Ectodermal cell (in vitro differentiated cells): ENCODE data around the gene PTPN23.
A peak's percentile ranks its signal among the peaks of the same experiment; 100 is the strongest.

Experiments used
- H3K27ac ChIP-seq: 2 replicates; pipeline ENCODE4 v1.7.0; 2013; ENCODE audit warnings: mild to moderate bottlenecking, low read depth, low read length; ENCODE audit not compliant: insufficient read depth, poor library complexity, severe bottlenecking
- H3K27me3 ChIP-seq: 2 replicates; pipeline ENCODE4 v1.7.0; 2013; ENCODE audit warnings: mild to moderate bottlenecking, low read length; ENCODE audit not compliant: insufficient read depth, control insufficient read depth, poor library complexity, severe bottlenecking
- H3K36me3 ChIP-seq: one replicate; pipeline ENCODE4 v1.7.0; 2013; ENCODE audit warnings: low read length; ENCODE audit not compliant: control insufficient read depth, insufficient read depth
- H3K4me1 ChIP-seq: one replicate; pipeline ENCODE4 v1.7.0; 2013; ENCODE audit warnings: low read length; ENCODE audit not compliant: control insufficient read depth, insufficient read depth
- H3K4me3 ChIP-seq: 2 replicates; pipeline ENCODE4 v1.7.0; 2013; ENCODE audit warnings: low read depth, low read length, control low read depth; ENCODE audit not compliant: insufficient read depth
- H3K9me3 ChIP-seq: 2 replicates; pipeline ENCODE4 v1.7.0; 2013; ENCODE audit warnings: mild to moderate bottlenecking, low read length, moderate library complexity; ENCODE audit not compliant: control insufficient read depth
- WGBS, 2 experiments: methylation state at CpG; one replicate each; pipeline ENCODE4 v1.1.7; 2013; ENCODE audit warnings: missing lambda C conversion rate in 2 of 2; 5-methylcytosine and 5-hydroxymethylcytosine counted together

Gene PTPN23

DNA sequence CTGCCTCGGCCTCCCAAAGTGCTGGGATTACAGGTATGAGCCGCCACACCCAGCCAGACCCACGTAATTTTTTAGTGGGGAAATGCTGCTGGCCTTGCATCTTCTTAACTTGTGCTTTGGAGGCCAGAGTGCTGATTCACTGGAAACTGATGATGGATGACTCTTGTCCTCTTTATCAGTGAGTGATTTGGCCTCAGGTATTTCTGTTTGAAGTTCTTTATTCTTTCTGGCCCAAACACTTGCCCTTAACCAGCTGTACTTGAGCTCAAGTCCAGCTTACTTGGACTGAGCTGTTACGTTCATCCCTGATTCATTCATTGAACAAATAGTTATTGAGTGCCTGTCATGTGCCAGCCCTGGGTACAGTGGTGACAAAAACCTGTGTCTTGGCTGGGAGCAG lies 4.2 kb downstream of the PTPN23 start:
- Histone ChIP-seq H3K4me3 (no peak overlapping the region), H3K4me1 (peaks cover 3% of the 10 kb centered on the region), H3K27ac (no peak overlapping the region), H3K27me3 (no peaks in the 10 kb centered on the region), H3K36me3 (no peaks in the 10 kb centered on the region), H3K9me3 (no peaks in the 10 kb centered on the region)
- 92 to 93% methylated on average over 4 of the region's 4 CpGs for WGBS, 2 experiments

DNA sequence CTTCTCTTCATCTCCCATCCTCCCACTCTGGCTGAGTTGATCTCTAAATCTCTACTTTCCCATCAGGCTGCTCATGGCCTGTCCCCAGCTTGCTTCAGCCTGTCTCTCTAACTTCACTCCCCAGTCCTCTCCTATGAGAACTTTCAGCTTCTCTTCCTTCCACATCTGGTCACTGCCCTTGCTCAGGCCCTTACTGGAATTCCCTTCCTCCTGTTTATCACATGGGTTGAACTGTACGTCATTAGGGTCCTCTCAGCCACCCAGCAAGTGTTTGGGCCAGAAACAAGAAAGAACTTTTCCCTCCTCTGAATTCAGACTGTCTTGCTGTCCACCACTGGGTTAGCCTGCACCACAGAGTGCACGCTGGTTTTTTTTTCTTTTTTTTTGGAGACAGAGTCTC lies 5.0 kb downstream of the PTPN23 start:
- no peak overlapping the region for H3K27ac ChIP-seq
- H3K27me3 ChIP-seq: no peaks in the 10 kb centered on the region

DNA sequence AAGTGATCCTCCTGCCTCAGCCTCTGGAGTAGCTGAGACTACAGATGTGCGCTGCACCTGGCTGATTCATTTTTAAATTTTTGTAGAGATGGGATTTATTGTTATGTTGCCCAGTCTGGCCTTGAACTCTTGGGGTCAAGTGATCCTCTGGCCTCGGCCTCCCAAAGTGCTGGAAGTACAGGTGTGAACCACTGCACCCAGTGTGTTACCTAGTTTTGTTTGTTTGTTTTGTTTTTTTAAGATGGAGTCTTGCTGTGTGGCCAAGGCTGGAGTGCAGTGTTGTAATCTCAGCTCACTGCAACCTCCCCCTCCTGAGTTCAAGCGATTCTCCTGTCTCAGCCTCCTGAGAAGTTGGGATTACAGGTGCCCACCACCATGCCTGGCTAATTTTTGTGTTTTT lies 12.1 kb downstream of the PTPN23 start:
- H3K27ac ChIP-seq: no peak overlapping the region
- no peaks in the 10 kb centered on the region for H3K27me3 ChIP-seq
- H3K4me1 ChIP-seq: peaks cover 14% of the 10 kb centered on the region
- H3K9me3 ChIP-seq: no peaks in the 10 kb centered on the region
- no peak overlapping the region for H3K4me3 ChIP-seq
- H3K36me3 ChIP-seq: no peaks in the 10 kb centered on the region
- WGBS, 2 experiments: 93 to 95% methylated on average over 3 of the region's 3 CpGs

More for the DNA sequence above, 5.0 kb downstream of the PTPN23 start:
- 92 to 93% methylated on average over 2 of the region's 2 CpGs for WGBS, 2 experiments
- H3K36me3 ChIP-seq: no peaks in the 10 kb centered on the region
- peaks cover 3% of the 10 kb centered on the region for H3K4me1 ChIP-seq
- H3K9me3 ChIP-seq: no peaks in the 10 kb centered on the region
- H3K4me3 ChIP-seq: no peak overlapping the region

DNA sequence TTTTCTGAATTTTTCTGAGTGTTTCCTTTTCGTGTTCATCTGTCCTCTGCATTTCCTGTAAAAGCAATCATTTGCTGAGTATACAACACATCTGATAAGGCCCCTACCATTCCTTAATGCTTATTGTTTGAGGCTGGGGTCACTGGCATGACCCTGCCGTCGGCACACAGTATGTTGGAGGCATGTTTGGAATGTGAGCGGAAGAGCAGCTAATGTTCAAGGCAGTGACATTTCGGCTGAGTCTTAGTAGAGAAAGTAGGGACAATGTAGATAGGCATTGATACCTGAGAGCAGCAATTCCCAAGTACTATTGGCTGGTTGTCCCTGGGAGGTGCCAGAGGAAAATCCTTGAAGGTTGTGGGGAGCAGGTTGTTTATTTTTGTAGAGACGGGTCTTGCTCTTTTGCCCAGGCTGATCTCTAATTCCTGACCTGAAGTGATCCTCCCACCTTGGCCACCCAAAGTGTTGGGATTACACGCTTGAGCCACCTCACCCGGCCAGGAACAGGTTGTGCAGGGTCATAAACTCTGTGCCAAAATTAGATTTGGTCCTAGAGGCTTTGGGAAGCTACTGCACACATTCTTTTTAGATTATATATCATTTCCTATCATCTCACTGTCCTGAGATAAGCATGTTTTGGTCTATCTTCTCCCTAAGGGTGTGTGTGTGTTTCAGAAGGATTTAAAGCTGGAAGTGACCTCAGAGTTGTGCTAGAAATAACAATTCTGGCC lies 13.5 kb downstream of the PTPN23 start:
- H3K4me3 ChIP-seq: no peak overlapping the region

DNA sequence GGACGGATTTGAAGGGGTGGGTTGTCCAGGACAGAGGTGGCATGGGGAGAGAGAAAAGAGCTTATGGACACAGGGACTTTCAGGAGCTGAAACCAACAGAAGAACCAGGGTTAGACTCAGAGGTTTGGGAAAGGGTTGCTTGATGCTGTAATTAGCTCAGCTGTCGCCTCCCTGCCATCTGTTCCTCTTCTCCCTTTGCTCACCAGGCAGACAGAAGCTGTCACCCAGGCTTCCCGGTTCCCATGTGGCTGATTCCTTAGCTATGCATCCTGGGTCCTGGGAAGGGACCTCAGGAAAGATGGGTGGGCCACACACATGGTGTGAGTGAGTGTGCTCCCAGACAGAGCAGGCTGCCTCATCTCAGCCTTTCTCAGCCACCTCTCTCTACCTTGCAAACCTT lies 14.1 kb downstream of the PTPN23 start:
- no peaks in the 10 kb centered on the region for H3K36me3 ChIP-seq
- WGBS, 2 experiments: 88 to 96% methylated on average over 3 of the region's 3 CpGs
- no peak overlapping the region for H3K27ac ChIP-seq
- no peaks in the 10 kb centered on the region for H3K27me3 ChIP-seq
- no peaks in the 10 kb centered on the region for H3K9me3 ChIP-seq
- no peak overlapping the region for H3K4me3 ChIP-seq
- peaks cover 14% of the 10 kb centered on the region for H3K4me1 ChIP-seq

More for the DNA sequence above, 13.5 kb downstream of the PTPN23 start:
- Histone ChIP-seq H3K27me3 (no peaks in the 10 kb centered on the region), H3K4me1 (peaks cover 14% of the 10 kb centered on the region), H3K27ac (peak overlapping the region; percentile 50), H3K9me3 (no peaks in the 10 kb centered on the region), H3K36me3 (no peaks in the 10 kb centered on the region)
- 81 to 85% methylated on average over 8 of the region's 8 CpGs for WGBS, 2 experiments

DNA sequence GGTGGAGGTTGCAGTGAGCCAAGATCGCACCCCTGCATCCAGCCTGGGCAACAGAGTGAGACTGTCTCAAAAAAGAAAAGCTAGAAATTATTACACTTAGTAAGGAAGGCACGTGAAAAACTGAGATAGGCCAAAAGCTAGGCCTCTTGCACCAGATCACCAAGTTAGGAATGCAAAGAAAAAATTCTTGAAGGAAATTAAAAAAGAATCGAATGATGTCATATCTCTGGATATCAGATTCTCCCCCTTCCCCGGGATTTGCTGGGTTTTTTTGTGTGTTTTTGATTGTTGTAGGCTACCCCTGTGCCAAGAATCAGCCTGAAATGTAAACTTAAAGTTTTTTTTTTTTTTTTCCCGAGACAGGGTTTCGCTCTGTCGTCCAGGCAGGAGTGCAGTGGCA lies 17.4 kb downstream of the PTPN23 start:
- Histone ChIP-seq H3K27ac (no peak overlapping the region), H3K4me1 (peaks cover 14% of the 10 kb centered on the region), H3K4me3 (no peak overlapping the region), H3K9me3 (no peaks in the 10 kb centered on the region), H3K27me3 (no peaks in the 10 kb centered on the region), H3K36me3 (no peaks in the 10 kb centered on the region)
- WGBS, 2 experiments: 93 to 97% methylated on average over 7 of the region's 7 CpGs

DNA sequence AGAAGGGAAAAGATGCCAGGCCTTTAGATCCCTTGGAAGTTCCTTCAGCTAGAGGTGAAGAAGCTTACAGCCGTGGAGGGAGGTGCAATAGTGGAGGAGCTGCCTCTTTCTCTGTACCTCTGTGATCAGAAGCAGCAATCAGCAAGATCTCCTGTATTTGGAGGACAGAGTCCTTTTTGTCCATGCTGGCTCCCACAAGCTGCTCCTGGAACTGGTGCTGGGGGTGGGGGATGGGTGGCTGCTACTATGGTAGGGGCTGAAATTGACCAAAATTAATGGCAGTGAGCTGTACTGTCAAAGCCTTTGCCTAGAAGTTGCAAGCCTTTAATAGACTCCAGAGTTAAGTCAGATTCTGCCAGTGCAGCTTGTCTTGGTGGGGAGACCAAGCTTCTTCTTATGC lies 18.2 kb downstream of the PTPN23 start:
- no peaks in the 10 kb centered on the region for H3K36me3 ChIP-seq
- 94 to 97% methylated on average over 1 of the region's 1 CpG for WGBS, 2 experiments
- peaks cover 8% of the 10 kb centered on the region for H3K4me1 ChIP-seq
- H3K27ac ChIP-seq: no peak overlapping the region
- H3K27me3 ChIP-seq: no peaks in the 10 kb centered on the region
- no peak overlapping the region for H3K4me3 ChIP-seq
- no peaks in the 10 kb centered on the region for H3K9me3 ChIP-seq

DNA sequence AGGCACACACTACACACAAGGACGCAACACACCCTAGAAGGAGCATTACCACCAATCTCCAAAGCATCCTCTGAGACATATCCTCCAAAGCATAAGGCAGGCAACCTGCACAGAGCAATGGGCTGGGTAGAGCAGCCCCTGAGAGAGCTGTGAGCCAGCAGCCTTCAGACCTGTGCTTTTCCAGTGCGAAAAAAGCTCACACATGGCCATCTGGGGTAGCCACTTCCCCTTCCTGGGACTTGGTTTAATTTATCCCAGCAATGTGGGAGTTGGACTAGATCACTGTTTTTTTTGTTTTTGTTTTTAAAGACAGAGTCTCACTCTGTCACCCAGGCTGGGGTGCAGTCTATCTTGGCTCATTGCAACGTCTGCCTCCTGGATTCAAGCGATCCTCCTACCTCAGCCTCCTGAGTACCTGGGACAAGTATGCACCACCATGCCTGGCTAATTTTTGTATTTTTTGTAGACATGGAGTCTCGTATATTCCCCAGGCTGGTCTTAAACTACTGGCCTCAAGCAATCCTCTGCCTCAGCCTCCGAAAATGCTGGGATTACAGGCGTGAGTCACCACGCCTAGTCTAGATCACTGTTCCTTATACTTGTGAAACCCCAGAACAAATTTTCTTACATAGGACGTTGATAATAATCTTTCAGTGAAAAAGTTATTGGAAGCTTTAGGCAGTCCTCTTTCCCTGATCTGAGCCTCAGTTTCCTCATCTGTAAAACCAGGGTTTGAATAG lies 18.9 kb downstream of the PTPN23 start:
- Histone ChIP-seq H3K27ac (no peak overlapping the region), H3K4me3 (no peak overlapping the region), H3K27me3 (no peaks in the 10 kb centered on the region), H3K4me1 (peaks cover 5% of the 10 kb centered on the region), H3K36me3 (no peaks in the 10 kb centered on the region), H3K9me3 (no peaks in the 10 kb centered on the region)
- WGBS, 2 experiments: 93 to 95% methylated on average over 9 of the region's 9 CpGs

DNA sequence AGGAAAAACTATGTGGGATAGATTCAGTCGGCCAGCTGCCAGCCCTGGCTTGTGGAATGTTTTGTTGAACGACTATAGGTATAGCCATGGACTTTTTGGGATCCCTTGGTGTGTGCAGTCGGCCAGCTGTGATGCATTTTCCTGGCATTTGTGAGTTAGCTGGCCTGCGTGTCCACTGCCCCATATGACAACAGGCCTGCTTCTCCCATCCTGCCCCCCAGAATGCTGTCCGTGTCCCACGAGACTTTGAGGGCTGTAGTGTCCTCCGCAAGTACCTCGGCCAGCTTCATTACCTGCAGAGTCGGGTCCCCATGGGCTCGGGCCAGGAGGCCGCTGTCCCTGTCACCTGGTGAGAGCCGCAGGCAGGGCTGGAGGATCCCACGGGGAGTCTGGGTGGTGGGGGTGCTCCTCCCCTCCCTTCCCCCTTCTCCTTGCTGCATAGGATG lies 23.6 kb downstream of the PTPN23 start:
- no peaks in the 10 kb centered on the region for H3K27me3 ChIP-seq
- H3K36me3 ChIP-seq: peaks cover 7% of the 10 kb centered on the region
- 92% methylated on average over 13 of the region's 13 CpGs for WGBS, 2 experiments
- no peak overlapping the region for H3K27ac ChIP-seq
- H3K4me3 ChIP-seq: no peak overlapping the region
- H3K4me1 ChIP-seq: peaks cover 11% of the 10 kb centered on the region
- H3K9me3 ChIP-seq: no peaks in the 10 kb centered on the region

DNA sequence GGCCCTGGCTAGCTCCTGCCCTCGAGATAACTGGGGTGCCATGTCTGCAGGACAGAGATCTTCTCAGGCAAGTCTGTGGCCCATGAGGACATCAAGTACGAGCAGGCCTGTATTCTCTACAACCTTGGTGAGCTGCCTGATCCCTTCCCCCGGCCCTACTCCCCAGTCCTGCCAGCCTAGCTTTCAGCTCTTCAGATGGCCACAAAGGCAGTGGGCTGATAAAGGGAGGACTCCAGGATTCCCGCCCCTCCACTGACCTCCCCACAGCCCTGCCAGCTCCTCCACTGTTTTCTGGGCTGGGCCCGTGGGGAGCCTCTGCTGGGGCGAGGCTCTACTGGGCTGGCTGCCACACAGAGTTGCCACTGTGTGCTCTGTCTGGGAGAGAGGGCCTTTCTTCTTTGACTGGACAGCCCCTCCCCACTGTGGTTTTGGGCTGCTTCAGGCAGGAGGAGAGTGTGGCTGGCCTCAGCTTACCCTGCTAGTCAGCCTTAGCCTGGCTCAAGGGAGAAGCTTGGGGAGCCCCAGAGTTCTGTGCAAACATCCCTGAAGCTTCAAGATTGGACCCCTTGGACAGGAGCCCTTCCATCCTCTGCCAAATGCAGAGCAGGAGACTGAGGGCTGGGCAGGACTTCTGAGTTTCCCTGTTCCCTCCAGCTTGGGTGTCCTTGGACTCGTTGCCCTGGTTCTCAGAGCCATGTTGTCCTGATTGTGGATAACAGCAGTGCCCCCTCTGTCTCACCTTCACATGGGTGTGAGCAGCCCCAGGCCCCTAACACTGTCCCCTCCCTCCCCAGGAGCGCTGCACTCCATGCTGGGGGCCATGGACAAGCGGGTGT lies 24.4 kb downstream of the PTPN23 start:
- no peak overlapping the region for H3K4me3 ChIP-seq
- no peaks in the 10 kb centered on the region for H3K27me3 ChIP-seq
- WGBS, 2 experiments: 72 to 82% methylated on average over 7 to 9 of the region's 9 CpGs
- peaks cover 11% of the 10 kb centered on the region for H3K4me1 ChIP-seq
- H3K27ac ChIP-seq: no peak overlapping the region
- no peaks in the 10 kb centered on the region for H3K9me3 ChIP-seq
- H3K36me3 ChIP-seq: peaks cover 7% of the 10 kb centered on the region
